NOMO-1 treated with dmso at 0.1 percent for 144 hours (cell line): ENCODE results near the gene ZNF526.

ENCODE experiments used
- DNase-seq: peaks from one replicate; lab custom pipeline; 2025; ENCODE audit not compliant: unreplicated experiment; lab: John Stamatoyannopoulos, UW

Gene ZNF526

DNA sequence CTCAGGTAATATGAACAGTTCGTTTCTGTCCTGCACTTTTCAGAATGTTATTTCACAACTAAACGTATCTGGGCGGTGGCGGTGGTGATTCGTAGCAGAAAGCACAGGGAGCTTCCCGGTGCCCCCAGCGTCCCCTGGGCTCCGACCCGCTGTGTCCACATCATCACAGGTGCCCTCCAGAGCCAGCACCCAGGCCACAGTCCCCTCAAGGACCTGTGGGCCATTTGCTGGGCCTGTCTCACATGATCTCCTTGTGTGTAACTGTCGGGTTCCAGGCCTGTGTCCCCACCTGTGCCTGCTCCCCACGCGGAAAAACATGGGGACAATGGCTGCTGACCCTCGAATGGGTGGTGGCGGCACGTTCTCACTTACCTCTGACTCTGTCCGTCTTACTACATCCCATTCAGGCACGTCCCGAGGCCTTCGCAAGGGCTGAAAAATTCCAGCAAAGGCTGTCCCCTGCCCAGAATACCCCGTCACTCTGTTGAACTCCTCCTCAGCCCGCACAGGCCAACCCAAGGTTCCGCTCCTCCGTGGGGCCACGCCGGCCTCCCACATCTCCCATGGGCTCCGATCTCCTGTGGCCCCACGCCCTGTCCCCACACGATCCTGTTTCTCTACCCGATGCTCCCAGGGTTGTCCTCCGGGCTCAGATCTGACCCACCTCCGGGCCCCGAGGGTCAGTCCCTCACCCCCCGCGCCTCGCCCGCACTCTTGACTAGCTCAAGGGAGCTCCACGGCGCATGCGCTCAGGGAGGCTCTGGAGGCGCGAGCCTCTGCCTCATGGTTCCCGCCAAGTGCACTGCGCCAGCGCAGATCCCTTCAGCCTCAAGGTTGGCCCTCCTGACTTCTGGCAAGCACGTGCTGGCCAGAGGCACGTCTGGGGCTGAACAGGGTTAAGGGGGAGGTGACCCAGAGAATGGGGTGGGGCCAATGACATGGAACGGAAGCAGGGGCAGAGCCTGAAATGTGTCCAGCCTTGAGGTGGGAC, 23.8 kb upstream of the ZNF526 start:
- peak; percentile 13 for DNase-seq

DNA sequence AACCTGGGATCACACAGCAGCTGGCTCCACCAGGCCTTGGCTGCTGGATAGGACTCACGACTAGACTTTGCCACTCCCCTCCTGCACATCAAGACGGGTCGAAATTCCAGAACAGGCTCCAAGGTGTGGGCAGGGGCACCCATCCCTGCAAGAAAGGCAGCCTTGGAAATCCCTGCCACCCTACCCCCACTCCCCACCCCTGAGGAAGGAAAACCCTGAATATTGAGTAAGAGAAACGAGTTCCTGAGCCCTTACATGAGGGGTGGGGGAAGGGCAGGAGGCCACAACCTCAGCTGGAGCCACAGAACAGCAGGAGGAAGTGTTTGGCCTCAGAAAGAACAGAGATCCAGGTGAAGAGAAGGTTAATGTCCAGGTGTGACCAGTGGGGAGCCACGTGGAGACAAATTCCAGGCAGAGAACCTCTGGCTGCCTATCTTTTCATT, 22.7 kb upstream of the ZNF526 start:
- peak; percentile 44 for DNase-seq

DNA sequence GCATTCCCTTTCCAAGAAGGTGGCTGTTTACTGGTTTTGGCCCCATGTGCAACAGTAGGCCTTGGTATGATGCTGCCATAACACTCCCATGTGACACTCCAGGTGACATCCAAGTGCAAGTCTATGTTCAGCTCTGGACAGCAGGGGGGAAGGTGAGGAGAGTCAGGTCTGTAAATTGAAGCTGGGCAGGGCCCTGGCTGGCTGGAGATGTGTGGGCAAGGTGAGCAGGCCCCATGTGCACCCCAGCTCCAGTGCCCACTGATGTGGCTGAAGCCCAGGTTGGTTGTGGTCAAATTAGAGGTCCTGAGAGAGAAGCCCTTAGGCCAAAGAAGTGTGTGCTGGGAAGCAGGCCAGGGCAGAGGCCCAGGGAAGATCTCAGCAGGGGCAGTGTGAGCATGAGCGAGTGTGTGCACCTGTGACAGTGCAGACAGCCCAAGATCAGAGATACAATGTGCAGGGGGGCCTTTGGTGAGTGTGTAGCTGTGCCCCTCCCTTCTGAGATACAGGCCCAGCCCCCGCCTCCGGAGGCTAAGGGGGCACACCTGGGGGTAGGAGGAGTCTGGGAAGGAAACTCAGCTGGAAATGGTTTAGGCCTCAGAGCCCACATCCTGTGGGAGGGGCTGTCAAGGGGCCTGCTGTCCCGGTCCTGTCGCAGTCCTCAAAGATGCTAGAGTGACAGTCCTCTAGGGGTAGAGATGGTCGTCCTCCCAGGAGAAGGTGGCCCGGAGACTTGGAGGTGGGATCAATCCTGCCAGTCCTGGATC, 21.3 kb upstream of the ZNF526 start:
- DNase-seq = peak; percentile 53

DNA sequence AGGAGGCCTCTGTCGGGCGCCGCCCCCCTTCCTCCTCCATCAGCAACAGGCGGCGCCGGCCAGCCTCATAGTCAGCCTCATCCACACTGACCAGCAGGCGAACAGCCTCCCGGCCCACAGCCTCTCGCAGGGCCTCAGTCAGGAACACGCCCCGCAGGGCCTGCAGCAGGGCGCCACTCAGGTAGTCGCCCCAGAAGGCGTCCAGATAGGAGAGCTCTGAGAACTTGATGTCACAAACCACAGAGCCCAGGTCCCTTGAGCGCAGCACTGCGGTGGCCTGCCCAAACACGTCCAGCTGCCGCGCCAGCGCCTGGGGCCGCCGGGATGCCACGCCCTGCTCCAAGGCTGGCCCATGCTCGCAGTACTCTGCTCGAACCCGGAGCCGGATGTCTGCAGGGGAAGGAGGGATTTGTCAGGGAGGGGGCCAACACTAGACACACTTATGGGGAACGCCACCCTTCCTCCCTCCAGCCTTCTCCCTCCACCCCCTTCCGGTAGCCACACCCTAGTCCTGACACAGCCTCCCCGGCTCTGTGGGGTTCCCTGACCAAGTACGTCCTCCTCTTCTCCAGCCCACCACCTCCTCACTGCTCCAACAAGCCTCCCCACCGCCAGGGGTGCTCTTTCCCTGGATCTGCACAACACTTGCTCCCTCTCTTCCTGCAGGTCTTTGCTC, 20.5 kb upstream of the ZNF526 start:
- DNase-seq = peak; percentile 98

DNA sequence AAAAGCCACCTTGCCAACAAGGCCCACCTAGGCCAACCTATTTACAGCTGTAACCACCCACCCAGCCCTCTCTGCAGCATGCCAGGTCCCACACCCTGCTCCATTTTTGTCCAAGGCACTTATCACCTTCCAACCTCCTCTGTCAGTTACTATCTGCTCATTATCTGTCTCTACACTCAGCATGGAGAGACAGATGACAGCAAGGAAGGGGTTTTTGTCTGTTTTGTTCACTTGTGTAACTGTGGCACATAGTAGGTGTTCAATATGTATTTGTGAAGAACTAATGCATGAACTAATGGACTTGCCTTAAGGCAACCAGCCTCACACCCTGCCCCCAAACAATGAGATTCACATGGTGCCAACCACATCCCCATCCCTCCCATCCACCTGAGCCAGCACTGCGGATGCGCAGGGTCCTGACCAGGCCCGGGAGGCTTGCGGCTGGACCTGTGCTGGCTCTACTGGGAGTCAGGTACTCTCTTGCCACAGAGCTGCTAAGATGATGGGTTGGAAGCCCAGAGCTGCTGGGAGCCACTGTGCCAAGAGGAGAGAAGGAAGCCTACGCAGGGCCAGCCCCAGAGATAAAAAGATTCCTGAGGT, 19.9 kb upstream of the ZNF526 start:
- DNase-seq = no peak

GRCh38 chr19:42201489-42202289, 18.4 kb upstream of the ZNF526 start:
- DNase-seq = peak; percentile 84

DNA sequence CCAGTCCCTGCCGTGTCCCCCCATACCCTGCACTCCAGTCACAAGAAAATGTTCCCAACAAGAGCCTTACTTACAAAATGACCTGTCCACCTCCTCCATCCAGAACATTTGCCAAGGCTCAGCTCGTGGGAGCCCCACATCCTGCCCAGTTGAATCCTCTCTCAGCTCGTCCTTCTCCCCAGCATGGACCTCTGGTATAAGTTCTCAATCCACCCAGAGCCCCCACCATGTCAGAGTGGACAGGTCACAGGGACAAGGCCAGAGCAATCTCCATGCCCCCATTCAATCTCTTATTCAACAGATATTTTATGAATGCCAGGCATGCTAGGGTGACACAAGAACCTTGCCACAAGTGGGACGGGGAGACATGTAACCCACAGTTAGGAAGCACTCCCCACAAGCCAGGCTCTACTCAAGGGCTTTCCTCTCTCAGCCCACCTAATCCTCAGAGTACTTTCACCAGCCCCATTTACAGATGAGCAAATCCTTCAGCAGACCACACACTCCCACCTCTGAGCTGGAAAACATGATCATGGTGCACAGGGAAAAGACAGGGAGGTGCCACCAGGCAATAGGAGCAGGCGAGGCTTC, 17.7 kb upstream of the ZNF526 start:
- no peak for DNase-seq

GRCh38 chr19:42203700-42204099, 16.4 kb upstream of the ZNF526 start:
- DNase-seq = no peak

DNA sequence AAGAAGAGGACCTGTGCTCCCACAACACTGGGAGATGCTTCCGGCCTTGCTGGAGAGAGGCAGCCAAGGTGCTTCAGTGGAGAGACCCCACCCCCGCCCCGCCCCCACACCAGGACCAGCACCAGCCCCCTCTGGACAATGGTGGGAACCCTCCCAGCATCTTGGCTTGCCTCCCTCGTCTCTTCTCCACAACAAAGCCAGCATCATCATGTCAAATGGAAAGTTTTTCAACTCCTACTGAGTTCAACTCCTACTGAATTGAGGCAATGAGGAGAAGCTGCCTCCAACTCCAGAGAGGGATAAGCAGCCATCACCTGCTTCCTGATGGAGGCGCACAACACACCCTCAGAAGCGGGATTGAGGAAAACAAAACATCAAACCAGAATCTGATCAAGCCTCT, 15.4 kb upstream of the ZNF526 start:
- no peak for DNase-seq

GRCh38 chr19:42206871-42207755, 13.0 kb upstream of the ZNF526 start:
- DNase-seq = no peak

DNA sequence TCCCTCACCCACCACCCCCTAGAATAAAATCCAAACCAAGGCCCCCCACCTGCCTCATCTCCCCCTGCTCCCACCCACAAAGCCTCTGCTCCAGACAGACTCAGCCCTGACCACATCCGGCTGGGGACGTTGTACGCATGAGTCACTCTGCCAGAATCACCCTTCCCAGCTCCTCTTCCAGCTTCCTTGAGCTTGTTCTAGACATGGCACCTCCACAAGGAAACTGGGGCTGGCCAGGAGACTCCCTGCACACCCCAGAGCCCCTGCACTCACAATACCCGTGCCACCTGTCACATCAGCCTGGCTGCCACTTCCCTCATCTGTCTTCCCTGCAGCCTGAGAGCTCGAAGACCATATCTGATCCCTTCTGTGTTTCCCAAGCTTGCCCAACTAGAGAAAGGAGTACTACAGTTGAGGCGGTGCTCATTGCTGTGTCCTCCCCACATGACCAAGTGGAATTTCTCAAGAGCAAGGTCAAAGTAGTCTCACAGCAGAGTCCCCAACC, 12.3 kb upstream of the ZNF526 start:
- peak; percentile 9 for DNase-seq

DNA sequence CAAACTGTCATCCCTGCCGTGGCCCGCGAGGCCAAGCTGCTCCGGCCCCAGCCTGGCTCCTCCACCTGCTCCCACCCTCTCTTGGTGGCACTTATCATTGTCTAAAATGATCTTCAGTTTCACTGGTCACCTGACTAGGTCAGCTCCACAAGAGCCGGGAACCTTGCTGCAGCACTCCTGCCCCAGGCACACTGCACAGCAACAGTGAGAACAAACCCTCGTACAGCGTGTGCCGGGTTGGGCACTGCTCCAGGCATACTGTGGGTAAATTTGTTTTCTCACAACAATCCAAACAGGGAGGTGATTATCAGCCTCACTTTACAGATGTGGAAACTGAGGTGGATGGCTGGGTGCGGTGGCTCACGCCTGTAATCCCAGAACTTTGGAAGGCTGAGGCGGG, 11.5 kb upstream of the ZNF526 start:
- no peak for DNase-seq

DNA sequence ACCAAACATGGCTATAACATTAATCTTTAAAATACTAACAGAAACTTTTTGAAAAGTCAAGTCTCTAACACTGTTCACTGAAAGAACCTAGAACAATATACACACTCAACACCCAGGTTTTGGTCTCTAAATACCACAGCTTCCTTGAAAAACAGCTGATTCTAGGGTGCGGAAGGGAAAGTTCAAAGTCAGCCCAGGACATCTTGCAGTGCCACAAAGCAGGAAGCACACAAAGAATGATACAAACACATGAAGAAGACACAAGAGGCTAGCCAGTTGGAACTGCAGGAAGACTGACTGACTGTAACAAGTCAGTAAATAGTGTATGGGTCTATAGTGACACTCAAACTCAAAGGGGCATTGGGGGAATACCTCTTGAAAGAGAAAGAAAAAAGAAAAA, 7.2 kb upstream of the ZNF526 start:
- no peak for DNase-seq

DNA sequence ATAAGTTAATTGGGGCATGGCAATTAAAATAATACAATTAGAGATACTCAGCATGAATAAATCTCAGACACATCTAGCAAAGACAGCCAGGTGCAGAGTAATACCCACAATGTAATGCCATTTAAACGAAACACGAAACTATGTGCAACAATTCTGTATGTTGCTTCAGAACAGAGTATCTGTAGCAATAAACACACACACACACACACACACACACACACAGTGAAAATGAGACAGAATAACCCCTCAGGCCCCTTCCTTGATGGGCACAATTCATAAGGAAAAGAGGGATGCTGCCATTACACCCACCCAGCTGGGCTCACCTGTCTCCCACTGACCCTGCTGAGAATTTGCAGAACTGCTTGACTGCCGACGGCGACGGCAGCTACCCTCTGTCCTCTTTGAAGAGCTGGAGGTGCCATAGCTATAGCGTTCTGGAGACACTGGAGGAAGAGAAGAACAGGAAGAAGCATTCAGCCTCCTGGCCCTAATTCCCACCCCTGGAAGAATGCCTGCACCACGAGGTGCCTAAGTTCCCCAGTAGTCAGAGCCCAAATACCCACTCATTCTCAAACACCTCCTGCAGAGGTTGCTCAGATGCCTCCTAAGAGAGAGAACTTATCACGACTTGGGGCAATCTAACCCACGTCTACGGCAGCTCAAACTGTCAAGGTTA, 5.2 kb upstream of the ZNF526 start:
- no peak for DNase-seq

- no peak for DNase-seq
These were observed 3.2 kb upstream of the ZNF526 start for GRCh38 chr19:42216653-42217519.

GRCh38 chr19:42217520-42218437, 2.3 kb upstream of the ZNF526 start, which contains the start of gene DEDD2:
TSS of gene DEDD2 (minus strand) at chr19:42217677. CDS start at chr19:42217007, 670 bp downstream.
- peak; percentile 95 for DNase-seq
